ENCODE measurements around the gene NCKAP5.

Gene NCKAP5

DNA sequence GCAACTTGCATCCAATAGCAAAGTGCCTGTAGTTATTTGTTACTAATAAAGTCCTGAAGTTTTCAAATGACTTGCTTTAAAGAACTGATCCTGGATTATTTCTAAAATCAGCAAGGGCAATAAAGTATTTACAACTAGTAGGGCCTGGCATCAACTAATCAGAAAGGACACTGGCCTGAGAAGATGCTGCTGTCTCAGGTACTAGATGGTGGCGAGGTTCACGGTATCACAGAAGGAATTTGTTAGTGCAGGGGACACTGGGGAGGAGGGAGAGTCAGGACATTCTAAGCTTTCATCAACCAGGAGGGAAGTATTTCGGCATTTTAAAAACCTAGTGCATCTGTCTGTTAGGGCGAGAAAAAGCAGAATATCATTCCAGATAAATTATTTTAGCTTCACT is 458.1 kb downstream of the NCKAP5 start:
- TF ChIP-seq, protein P1, sequence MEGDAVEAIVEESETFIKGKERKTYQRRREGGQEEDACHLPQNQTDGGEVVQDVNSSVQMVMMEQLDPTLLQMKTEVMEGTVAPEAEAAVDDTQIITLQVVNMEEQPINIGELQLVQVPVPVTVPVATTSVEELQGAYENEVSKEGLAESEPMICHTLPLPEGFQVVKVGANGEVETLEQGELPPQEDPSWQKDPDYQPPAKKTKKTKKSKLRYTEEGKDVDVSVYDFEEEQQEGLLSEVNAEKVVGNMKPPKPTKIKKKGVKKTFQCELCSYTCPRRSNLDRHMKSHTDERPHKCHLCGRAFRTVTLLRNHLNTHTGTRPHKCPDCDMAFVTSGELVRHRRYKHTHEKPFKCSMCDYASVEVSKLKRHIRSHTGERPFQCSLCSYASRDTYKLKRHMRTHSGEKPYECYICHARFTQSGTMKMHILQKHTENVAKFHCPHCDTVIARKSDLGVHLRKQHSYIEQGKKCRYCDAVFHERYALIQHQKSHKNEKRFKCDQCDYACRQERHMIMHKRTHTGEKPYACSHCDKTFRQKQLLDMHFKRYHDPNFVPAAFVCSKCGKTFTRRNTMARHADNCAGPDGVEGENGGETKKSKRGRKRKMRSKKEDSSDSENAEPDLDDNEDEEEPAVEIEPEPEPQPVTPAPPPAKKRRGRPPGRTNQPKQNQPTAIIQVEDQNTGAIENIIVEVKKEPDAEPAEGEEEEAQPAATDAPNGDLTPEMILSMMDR (IDR thresholded peaks at IDR 0.05; ENCODE audit: control insufficient read depth, extremely low read depth, insufficient read depth), result no peak
- no peak overlapping the region for H3K4me3 ChIP-seq (ENCODE audit: low read depth, low read length)
- DNase-seq (ENCODE audit: low read depth), result no peak

DNA sequence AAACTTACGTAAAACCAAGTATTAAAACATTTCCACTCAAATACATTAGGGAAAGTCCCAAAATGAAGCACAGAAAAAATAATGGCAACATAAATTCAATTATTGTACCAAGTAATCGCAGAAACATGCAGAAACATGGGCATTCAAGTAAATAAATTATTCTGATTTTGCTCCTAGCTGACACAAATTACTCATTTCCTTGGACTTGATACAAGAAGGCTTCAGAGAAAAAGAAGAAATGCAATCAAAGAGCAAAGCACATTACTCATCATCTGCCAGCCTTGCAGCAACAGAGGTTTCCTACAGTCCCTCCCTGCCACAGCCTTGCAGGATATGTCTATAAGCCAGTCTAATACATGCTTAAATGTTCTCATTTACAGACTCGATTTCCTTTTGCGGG is 458.5 kb downstream of the NCKAP5 start:
- no peak overlapping the region for H3K4me3 ChIP-seq (ENCODE audit: low read depth, low read length)
- no peak for DNase-seq (ENCODE audit: low read depth)
- TF ChIP-seq, protein P1 (IDR thresholded peaks at IDR 0.05; ENCODE audit: control insufficient read depth, extremely low read depth, insufficient read depth), result no peak

DNA sequence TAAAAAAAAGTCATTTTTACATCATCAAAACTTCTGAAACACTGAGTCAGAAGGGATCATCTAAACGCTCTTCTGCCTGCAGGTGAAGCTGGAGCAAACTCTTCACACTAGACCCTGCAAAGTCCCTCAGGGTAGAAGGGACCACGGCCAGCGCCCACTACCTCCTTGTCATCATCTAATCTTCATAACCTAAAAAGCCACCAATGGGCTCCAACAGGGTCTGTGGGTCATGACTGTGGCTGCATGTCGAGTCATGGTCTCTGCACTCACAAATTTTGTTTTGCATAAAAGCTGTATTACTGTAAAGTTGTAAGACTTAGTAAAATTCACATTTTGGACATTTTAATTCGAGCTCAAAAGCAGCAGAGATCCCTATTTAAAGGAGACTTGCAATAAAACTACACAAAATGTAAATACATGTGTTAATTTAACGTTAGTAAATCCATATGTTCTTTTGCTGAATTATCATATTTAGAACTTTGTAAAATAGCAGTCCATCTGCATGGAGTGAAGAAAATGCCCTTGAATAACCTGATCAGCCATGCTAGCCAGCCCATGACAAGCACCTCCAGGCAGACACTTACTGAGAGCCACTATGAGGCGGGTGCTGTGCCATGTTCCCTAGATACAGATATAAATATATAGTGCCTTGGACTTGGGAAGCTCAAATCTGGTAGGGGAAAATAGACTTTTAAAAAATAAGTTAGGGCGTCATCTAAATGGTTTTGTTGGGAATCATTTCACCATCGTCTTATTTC is 461.0 kb downstream of the NCKAP5 start:
- no peak overlapping the region for H3K4me3 ChIP-seq (ENCODE audit: low read depth, low read length)
- TF ChIP-seq, protein P1 (IDR thresholded peaks at IDR 0.05; ENCODE audit: control insufficient read depth, extremely low read depth, insufficient read depth), result no peak

DNA sequence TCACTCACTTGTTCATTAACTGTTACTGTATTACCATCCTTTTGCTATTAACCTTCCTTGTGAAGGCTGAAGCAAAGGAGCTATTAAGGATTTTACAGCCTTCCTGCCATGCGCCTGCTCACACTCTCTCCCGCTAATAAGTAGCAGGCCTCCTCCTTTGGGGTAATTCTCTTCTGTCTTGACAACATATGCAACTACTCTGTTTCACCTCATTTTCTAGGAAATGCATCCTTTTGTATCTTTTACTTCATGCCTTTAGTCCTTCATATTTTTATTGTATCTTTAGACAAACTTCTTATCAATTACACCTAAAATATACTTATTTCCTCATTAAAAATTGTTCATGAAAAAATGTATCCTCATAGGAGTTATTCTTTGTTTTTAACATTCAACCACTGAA is 463.4 kb downstream of the NCKAP5 start:
- H3K4me3 ChIP-seq (ENCODE audit: low read depth, low read length), result no peak overlapping the region
- no peak for DNase-seq (ENCODE audit: low read depth)
- TF ChIP-seq, protein P1 (IDR thresholded peaks at IDR 0.05; ENCODE audit: control insufficient read depth, extremely low read depth, insufficient read depth), result no peak

More for the DNA sequence above, 461.0 kb downstream of the NCKAP5 start:
- no peak for DNase-seq (ENCODE audit: low read depth)

DNA sequence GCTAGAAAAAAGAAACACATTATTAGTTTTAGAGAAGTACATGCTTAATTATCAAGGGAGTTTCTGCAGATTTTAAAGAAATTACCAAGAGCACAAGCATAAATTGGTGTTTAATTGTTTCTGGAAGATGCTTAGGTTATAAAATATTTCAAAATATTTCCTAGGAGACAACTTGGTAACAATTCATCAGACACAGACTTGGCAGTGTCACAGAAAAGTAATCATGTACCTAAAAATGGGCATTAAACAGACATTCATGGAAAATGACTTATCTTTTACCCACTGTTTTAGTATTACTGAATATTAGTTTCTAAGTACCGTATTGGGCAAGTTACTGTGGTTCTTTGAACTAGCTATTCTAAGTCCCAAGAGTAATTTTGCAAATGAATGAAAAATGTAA is 469.5 kb downstream of the NCKAP5 start:
- no peak for DNase-seq (ENCODE audit: low read depth)
- no peak overlapping the region for H3K4me3 ChIP-seq (ENCODE audit: low read depth, low read length)
- TF ChIP-seq, protein P1 (IDR thresholded peaks at IDR 0.05; ENCODE audit: control insufficient read depth, extremely low read depth, insufficient read depth), result no peak

DNA sequence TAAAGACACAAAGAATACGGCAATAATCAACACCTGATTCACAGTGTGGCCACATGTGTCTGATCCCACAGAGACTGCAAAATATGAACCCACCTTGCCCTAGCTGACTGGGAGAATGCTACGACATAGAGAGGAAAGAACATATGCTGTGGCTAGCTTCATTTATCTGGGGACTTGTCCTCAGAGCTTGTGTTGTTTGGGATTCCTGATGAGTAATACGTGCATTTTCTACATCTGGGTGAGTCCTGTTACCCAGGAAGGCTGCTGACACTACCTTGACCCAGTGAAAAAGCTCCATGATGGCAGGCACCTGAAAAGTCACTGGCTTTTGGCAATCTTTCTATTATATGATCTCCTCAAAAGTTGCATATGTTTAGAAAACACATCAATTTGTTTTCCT is 470.6 kb downstream of the NCKAP5 start:
- no peak for DNase-seq (ENCODE audit: low read depth)
- no peak overlapping the region for H3K4me3 ChIP-seq (ENCODE audit: low read depth, low read length)
- TF ChIP-seq, protein P1 (IDR thresholded peaks at IDR 0.05; ENCODE audit: control insufficient read depth, extremely low read depth, insufficient read depth), result no peak

DNA sequence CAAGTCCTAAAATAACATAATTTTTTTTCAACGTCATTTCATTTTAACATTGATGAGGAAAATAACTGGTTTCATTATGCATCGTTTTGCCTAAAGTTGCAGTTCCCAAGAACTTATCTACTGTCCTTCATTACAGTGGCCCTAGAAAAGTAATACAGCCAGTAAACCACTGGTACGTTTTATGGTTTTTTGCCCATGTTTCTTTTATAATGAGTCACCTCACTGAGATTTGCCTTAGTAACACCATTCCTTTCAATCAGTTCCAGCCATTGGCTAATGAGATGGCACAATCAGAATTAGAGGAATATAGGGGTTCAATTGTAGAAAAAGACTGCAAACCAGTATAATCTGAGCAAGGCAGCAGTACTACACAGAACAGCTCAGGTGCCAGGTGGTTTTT is 475.7 kb downstream of the NCKAP5 start:
- no peak for DNase-seq (ENCODE audit: low read depth)
- no peak overlapping the region for H3K4me3 ChIP-seq (ENCODE audit: low read depth, low read length)
- TF ChIP-seq, protein P1 (IDR thresholded peaks at IDR 0.05; ENCODE audit: control insufficient read depth, extremely low read depth, insufficient read depth), result no peak

All from LNCaP clone FGC (cell line).